ENCODE measurements around the gene BABAM2. TPM values are rescaled to one million over a fixed set of nuclear protein-coding genes. Genes with fewer than 3 reads are reported as not detected.

The BABAM2 gene
- total and polyA plus RNA-seq, 2 of the 4 experiments (the other 2 are of a cell fraction) = 20.9 to 23.1 TPM

DNA sequence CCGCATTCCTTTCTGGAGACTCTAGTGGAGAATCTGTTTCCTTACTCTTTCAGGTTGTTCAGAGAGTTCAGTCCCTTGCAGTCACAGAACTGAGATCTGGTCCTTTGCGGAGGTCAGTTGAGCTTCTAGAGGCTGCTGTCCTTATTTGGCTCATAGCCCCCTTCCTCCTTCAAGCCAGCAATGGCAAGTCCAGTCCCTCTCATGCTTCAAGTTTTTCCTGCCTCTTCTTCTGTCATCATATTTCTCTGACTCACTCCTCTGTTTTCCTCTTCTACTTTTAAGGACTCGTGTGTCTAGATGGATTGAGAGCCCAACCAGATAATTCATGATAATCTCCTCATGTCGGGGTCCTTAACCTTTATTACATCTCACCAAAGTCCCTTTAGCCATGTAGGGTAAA, 328.6 kb downstream of the BABAM2 start:
- Histone ChIP-seq H2AFZ (replicated peaks; ENCODE audit: low read length, poor library complexity) (no peak overlapping the region), H3K18ac (ENCODE audit: low read depth, low read length) (no peak overlapping the region), H2AK9ac (replicated peaks; ENCODE audit: low read depth, low read length, poor library complexity) (peak overlapping the region; percentile 57), H4K91ac (ENCODE audit: insufficient read depth, low read depth, low read length) (peak overlapping the region; percentile 31; the same call in 1 of the 2 replicates), H3K36me3 (ENCODE audit: control insufficient read depth, insufficient read depth, low read length) (no peaks in the 10 kb centered on the region), H3K27me3 (ENCODE audit: control insufficient read depth, insufficient read depth, low read length) (no peaks in the 10 kb centered on the region), H3K79me1 (ENCODE audit: low read depth in 1 of 2, low read length in 2 of 2) (no peaks in the 10 kb centered on the region), H3K9me3 (ENCODE audit: control insufficient read depth, insufficient read depth, low read length) (no peaks in the 10 kb centered on the region), H2BK15ac (ENCODE audit: low read depth, low read length) (peak overlapping the region; percentile 30; the same call in 1 of the 3 replicates), H2AK5ac (ENCODE audit: low read depth, low read length) (peak overlapping the region; percentile 45; the same call in 1 of the 2 replicates), H3K9ac (ENCODE audit: low read depth, low read length) (no peak overlapping the region), H3K56ac (ENCODE audit: extremely low read depth, insufficient read depth, low read length) (no peak overlapping the region), H3K27ac (ENCODE audit: insufficient read depth, low read length) (no peak overlapping the region), H3K23ac (ENCODE audit: low read depth, low read length) (no peak overlapping the region; the same call in 1 of the 2 replicates), H2BK120ac (ENCODE audit: low read depth, low read length) (no peak overlapping the region), H3K4me1 (ENCODE audit: control insufficient read depth, insufficient read depth, low read length) (peaks cover 5% of the 10 kb centered on the region; the same call in 1 of the 2 replicates), H3K4me2 (ENCODE audit: low read depth, low read length) (no peak overlapping the region), H3K9me1 (ENCODE audit: insufficient read depth, low read length) (no peaks in the 10 kb centered on the region), H4K5ac (ENCODE audit: low read depth, low read length) (no peak overlapping the region), H3K14ac (replicated peaks; ENCODE audit: low read depth, low read length) (peak overlapping the region; percentile 20; the same call in 1 of the 2 replicates), H2BK20ac (ENCODE audit: low read depth, low read length) (peak overlapping the region; percentile 53), H3K4ac (ENCODE audit: low read depth, low read length) (peak overlapping the region; percentile 28; the same call in 1 of the 2 replicates), H4K20me1 (ENCODE audit: insufficient read depth, low read length) (no peaks in the 10 kb centered on the region), H4K8ac (ENCODE audit: low read depth in 2 of 2, low read length in 2 of 2) (no peak overlapping the region; a peak in 1 of 4 replicates), H3K4me3 (ENCODE audit: insufficient read depth, low read depth, low read length) (no peak overlapping the region), H2BK5ac (ENCODE audit: low read depth, low read length, poor library complexity, severe bottlenecking) (no peak overlapping the region)
- ATAC-seq (ENCODE audit: low read depth) (peak; percentile 56), DNase-seq (peak; percentile 43)
- intact Hi-C loops (cut with micrococcal nuclease) (no loop called here), dilution Hi-C loops (cut with HindIII; ENCODE audit: low sequenced_read_pairs, unreplicated experiment) (no loop called here), in situ Hi-C loops (cut with MboI; ENCODE audit: low sequenced_read_pairs) (no loop called here)
- TF ChIP-seq RFX5 (IDR thresholded peaks at IDR 0.05; ENCODE audit: low read depth, low read length) (no peak), NFE2L2 (IDR thresholded peaks at IDR 0.05; ENCODE audit: low read depth, low read length) (no peak), BHLHE40 (IDR thresholded peaks at IDR 0.05; ENCODE audit: low read depth, low read length) (no peak), CEBPB (IDR thresholded peaks at IDR 0.05; ENCODE audit: low read depth, low read length) (no peak), MXI1 (IDR thresholded peaks at IDR 0.05; ENCODE audit: borderline replicate concordance, low read depth, low read length) (no peak), RCOR1 (IDR thresholded peaks at IDR 0.05; ENCODE audit: insufficient replicate concordance, low read length) (no peak), SMC3 (IDR thresholded peaks at IDR 0.05; ENCODE audit: low read depth, low read length) (no peak), ELK1 (IDR thresholded peaks at IDR 0.05; ENCODE audit: borderline replicate concordance, low read depth, low read length) (no peak), POLR2A (IDR thresholded peaks at IDR 0.05; ENCODE audit: low read depth, low read length) (no peak), MAFK (IDR thresholded peaks at IDR 0.05; ENCODE audit: low read depth, low read length) (no peak), RAD21 (IDR thresholded peaks at IDR 0.05; ENCODE audit: low read length) (no peak), FOS (IDR thresholded peaks at IDR 0.05; ENCODE audit: low read depth, low read length) (no peak), MAZ (IDR thresholded peaks at IDR 0.05; ENCODE audit: borderline replicate concordance, low read depth, low read length) (no peak)
- TF ChIP-seq, protein P1, sequence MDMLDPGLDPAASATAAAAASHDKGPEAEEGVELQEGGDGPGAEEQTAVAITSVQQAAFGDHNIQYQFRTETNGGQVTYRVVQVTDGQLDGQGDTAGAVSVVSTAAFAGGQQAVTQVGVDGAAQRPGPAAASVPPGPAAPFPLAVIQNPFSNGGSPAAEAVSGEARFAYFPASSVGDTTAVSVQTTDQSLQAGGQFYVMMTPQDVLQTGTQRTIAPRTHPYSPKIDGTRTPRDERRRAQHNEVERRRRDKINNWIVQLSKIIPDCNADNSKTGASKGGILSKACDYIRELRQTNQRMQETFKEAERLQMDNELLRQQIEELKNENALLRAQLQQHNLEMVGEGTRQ (IDR thresholded peaks at IDR 0.05; ENCODE audit: low read depth, low read length) = no peak
- TF ChIP-seq, protein P2, sequence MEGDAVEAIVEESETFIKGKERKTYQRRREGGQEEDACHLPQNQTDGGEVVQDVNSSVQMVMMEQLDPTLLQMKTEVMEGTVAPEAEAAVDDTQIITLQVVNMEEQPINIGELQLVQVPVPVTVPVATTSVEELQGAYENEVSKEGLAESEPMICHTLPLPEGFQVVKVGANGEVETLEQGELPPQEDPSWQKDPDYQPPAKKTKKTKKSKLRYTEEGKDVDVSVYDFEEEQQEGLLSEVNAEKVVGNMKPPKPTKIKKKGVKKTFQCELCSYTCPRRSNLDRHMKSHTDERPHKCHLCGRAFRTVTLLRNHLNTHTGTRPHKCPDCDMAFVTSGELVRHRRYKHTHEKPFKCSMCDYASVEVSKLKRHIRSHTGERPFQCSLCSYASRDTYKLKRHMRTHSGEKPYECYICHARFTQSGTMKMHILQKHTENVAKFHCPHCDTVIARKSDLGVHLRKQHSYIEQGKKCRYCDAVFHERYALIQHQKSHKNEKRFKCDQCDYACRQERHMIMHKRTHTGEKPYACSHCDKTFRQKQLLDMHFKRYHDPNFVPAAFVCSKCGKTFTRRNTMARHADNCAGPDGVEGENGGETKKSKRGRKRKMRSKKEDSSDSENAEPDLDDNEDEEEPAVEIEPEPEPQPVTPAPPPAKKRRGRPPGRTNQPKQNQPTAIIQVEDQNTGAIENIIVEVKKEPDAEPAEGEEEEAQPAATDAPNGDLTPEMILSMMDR (conservative IDR thresholded peaks at IDR 0.05; ENCODE audit: low read depth, low read length) = no peak
- ChIA-PET POLR2A (ENCODE audit: unreplicated experiment) (interaction anchor here (0.6 kb wide), 1 partner anchor 259 kb away, joined by 13 read pairs; no protein-coding TSS in a partner anchor), CTCF (interaction anchor here (1.1 kb wide), 2 partner anchors 12 to 515 kb away, joined by 4 to 9 read pairs; no protein-coding TSS in a partner anchor)
- 100% methylated on average over 1 of the region's 4 CpGs; no CpG with 5 or more reads in 1 of the 2 experiments for WGBS, 2 experiments (ENCODE audit: extremely low coverage in 2 of 2, insufficient read length in 1 of 2)
- no TSS peak for BruUV-seq (replicated peaks)
